Suprapubic skin (tissue), 4 donors: Measurements from ENCODE around the gene CCDC167.

ENCODE experiments used
- POLR2A ChIP-seq, 2 donors: fragments of 450-650 bp; IDR thresholded peaks; one replicate each; pipeline ENCODE4 v1.6.1; 2017; ENCODE audit warnings: antibody characterized with exemption in 2 of 2, mild to moderate bottlenecking in 2 of 2, moderate library complexity in 2 of 2
- POLR2AphosphoS5 ChIP-seq, 3 donors: sonication (generic); formaldehyde crosslinking; IDR thresholded peaks; one replicate each; pipeline ENCODE4 v1.6.1; 2017; ENCODE audit warnings: antibody characterized with exemption in 3 of 3
- TF ChIP-seq, protein P1 (sequence below), 2 donors: fragments of 200-600 bp in 1 of 2; fragments of 450-650 bp in 1 of 2; sonication (generic) in 1 of 2; IDR thresholded peaks; one replicate each; pipeline ENCODE4 v1.5.1; 2016 to 2019; ENCODE audit warnings: antibody characterized with exemption in 2 of 2, mild to moderate bottlenecking in 1 of 2, moderate library complexity in 1 of 2

- TF ChIP-seq, protein P1, sequence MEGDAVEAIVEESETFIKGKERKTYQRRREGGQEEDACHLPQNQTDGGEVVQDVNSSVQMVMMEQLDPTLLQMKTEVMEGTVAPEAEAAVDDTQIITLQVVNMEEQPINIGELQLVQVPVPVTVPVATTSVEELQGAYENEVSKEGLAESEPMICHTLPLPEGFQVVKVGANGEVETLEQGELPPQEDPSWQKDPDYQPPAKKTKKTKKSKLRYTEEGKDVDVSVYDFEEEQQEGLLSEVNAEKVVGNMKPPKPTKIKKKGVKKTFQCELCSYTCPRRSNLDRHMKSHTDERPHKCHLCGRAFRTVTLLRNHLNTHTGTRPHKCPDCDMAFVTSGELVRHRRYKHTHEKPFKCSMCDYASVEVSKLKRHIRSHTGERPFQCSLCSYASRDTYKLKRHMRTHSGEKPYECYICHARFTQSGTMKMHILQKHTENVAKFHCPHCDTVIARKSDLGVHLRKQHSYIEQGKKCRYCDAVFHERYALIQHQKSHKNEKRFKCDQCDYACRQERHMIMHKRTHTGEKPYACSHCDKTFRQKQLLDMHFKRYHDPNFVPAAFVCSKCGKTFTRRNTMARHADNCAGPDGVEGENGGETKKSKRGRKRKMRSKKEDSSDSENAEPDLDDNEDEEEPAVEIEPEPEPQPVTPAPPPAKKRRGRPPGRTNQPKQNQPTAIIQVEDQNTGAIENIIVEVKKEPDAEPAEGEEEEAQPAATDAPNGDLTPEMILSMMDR (IDR thresholded peaks at IDR 0.05), result no peak
- no peak for TF ChIP-seq POLR2A (IDR thresholded peaks at IDR 0.05)
- TF ChIP-seq POLR2AphosphoS5 (IDR thresholded peaks at IDR 0.05), result no peak
These were observed 17.3 kb upstream of the CCDC167 start for GRCh38 chr6:37516920-37517405.
